ENCODE measurements around the gene ZNF138.

Gene ZNF138

GRCh38 chr7:64877714-64878610 lies 83.7 kb downstream of the ZNF138 start:
- POLR2A ChIA-PET = no interaction called here
- CTCF ChIA-PET = no interaction called here
- no peak for DNase-seq (ENCODE audit: extremely low spot score)
- TF ChIP-seq CTCF (IDR thresholded peaks at IDR 0.05; ENCODE audit: control extremely low read depth, extremely low read depth, low read depth, missing control alignments) = no peak

DNA sequence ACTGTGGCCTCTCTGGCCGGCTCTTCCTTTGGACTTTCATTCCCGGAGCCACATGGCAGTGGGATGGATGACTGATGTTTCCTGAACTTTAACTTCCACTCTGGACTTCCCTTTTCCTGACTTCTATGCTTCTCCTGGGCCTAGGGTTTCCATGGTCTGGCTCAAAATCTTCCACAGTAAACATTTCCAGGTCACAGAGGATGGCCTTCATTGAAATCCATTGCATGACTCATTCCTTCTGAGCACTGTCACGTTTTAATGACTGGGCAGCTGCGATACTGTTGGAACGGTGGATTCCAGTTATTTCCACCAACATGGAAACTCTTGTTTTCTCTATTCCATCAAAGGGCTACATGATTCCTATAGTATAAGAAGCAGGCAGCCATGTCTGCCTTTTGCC lies 84.5 kb downstream of the ZNF138 start:
- POLR2A ChIA-PET = no interaction called here
- no peak for TF ChIP-seq CTCF (IDR thresholded peaks at IDR 0.05; ENCODE audit: control extremely low read depth, extremely low read depth, low read depth, missing control alignments)
- no peak for DNase-seq (ENCODE audit: extremely low spot score)
- CTCF ChIA-PET = no interaction called here

- no peak for TF ChIP-seq CTCF (IDR thresholded peaks at IDR 0.05; ENCODE audit: control extremely low read depth, extremely low read depth, low read depth, missing control alignments)
- DNase-seq (ENCODE audit: extremely low spot score) = peak; percentile 9
- CTCF ChIA-PET = no interaction called here
- POLR2A ChIA-PET = no interaction called here
Measured at GRCh38 chr7:64879086-64879730, 85.0 kb downstream of the ZNF138 start.

DNA sequence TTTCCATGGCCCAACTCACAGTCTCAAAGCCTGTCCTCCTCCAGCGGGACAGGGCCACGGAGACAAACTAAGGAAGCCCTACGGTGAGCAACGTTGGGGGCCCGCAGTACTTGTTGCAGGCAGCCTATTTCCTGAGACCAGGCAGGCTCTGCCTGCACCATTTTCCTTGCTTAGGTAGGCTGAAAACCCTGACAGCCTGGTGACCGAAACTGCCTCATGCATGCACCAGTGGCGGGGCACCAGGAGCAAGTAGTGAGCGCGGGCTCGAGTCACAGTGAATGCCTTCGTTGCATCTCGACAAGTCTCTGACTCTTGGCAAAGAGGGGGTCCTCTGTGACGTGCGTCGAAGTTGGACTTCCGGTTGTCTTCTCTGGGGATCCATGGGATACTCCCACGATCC lies 85.6 kb downstream of the ZNF138 start:
- peak; percentile 6 for DNase-seq (ENCODE audit: extremely low spot score)
- ChIA-PET POLR2A (no interaction called here), CTCF (no interaction called here)
- TF ChIP-seq CTCF (IDR thresholded peaks at IDR 0.05; ENCODE audit: control extremely low read depth, extremely low read depth, low read depth, missing control alignments) = no peak

DNA sequence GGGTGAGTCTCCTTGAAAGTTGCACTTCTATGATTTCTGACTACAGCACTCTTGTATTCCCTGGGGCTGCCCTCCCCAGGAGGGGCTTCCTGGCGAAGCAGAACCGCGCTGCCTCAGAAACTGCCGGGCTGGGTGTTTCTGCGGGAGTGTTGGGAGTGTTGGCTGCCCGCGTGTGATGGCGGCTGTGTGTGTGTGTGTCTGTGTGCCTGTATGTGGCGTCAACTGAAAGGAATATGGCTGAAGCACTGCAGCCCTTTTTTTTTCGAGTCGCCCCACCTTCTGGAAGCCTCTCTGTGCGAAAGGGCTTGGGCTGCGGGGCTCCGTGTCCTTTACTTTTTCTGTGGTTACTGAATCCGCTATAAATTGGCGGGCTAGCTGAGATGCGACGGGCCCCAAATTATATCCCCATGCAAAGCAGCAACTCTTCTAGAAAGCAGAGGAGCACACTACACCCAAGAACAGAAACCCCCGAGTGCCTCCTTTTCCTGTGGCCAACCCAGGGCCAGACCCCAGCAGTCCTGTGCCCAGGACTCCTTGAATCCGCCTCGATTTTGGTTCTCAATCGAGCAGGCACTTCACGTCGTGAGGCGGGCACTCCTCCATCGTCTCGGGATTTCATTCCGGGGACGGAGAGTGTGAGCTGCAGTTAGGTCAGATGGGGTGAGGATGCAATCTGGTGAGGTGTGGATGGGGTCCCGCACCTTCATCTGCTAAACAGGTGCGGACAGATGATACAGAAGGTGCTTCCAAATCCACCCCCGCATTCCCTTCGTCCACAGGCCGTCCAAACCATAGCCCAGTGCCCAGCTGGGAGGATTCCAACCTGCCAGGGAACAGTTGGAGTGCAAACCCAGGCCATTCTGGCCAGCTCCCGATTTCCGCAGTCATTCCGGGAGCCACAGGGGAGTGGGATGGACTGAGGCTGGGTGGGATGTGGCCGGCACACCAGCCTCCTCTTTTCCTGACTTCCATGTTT lies 86.4 kb downstream of the ZNF138 start:
- CTCF ChIA-PET = no interaction called here
- peak; percentile 6 for DNase-seq (ENCODE audit: extremely low spot score)
- no peak for TF ChIP-seq CTCF (IDR thresholded peaks at IDR 0.05; ENCODE audit: control extremely low read depth, extremely low read depth, low read depth, missing control alignments)
- POLR2A ChIA-PET = no interaction called here
